SKM-1 treated with dmso at 0.1 percent for 144 hours (cell line): ENCODE measurements around the gene MLLT10.
A peak's percentile ranks its signal among the peaks of the same experiment; 100 is the strongest.
"Not testable (repeated sequence)": the region's sequence is repeated elsewhere in the genome, so short reads cannot be mapped to it uniquely, and the experiment has no call there.

Source experiments
- DNase-seq: peaks from one replicate; lab custom pipeline; 2025; ENCODE audit not compliant: unreplicated experiment; lab: John Stamatoyannopoulos, UW

The MLLT10 gene

DNA sequence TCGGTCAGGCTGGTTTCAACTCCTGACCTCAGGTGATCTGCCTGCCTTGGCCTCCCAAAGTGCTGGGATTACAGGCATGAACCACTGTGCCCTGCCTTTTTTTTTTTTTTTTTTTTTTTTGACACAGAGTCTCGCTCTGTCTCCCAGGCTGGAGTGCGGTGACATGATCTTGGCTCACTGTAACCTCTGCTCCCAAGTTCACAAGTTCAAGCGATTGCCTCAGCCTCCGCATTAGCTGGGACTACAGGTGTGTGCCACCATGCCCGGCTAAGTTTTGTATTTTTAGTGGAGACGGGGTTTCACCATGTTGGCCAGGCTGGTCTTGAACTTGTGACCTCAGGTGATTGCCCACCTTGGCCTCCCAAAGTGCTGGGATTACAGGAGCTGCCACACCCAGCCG is 94.6 kb downstream of the MLLT10 start:
- not testable (repeated sequence) for DNase-seq

GRCh38 chr10:21634599-21635365 is 100.8 kb downstream of the MLLT10 start:
- DNase-seq, result no peak

DNA sequence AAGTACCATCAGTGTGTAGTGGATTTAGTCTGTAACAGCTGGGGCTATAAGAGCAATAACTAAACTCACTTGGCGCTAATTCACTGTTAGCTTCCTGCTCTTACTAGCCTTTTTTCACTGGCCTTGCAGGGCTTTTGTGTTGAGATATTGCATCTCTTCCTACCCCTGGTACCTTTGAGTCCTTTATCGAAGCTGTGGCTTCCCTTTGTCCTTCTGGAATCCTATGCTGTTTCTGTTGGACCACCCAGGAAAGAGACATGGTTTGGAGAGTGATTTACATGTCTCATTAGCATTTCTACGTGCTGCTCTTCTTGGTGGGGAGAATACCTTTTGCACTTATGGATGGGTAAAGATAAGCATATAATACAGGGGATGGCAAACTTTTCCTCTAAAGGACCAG is 103.8 kb downstream of the MLLT10 start:
- no peak for DNase-seq

- no peak for DNase-seq
Observed at GRCh38 chr10:21638681-21639080, 104.6 kb downstream of the MLLT10 start.

DNA sequence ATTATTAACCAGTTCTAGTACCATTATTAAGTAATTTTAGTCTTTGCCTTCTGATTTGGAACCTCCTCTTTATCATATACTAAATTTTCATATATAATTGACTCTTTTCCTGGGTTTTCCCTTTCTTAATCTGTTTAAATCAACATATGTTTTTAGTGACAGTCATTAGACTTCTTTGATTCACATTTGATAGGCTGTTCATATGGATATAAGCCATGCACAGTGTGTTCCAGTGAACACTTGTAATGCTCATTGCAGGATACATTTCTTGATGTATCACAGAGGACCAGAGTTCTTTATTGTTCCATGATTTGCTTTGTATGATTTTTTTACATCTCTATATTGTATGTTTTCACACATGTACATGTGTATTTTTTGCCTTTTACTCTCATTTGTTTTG is 114.0 kb downstream of the MLLT10 start:
- no peak for DNase-seq

GRCh38 chr10:21649454-21649872 is 115.4 kb downstream of the MLLT10 start:
- DNase-seq, result no peak

GRCh38 chr10:21650353-21650752 is 116.3 kb downstream of the MLLT10 start:
- DNase-seq, result no peak

GRCh38 chr10:21655236-21655635 is 121.2 kb downstream of the MLLT10 start:
- no peak for DNase-seq

DNA sequence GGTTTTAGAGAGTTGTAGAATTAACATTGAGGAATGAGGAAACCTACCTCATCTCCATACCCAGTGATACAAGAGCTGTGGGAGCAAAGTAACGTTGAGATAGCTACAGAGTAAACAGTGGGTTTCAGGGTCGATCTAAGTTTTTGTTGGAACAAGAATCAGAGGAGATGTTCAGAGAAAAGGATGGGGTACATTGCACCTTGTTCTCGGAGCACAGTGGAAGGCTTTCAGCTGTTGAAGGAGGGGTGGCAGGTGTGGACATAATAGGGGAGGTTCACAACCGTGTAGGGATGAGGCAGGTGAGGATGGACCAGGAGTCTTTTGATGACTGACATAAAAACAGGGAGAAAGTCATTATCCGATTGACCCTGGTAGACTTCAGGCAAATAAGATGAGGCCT is 121.7 kb downstream of the MLLT10 start:
- no peak for DNase-seq

GRCh38 chr10:21661087-21661486 is 127.1 kb downstream of the MLLT10 start:
- DNase-seq, result no peak

DNA sequence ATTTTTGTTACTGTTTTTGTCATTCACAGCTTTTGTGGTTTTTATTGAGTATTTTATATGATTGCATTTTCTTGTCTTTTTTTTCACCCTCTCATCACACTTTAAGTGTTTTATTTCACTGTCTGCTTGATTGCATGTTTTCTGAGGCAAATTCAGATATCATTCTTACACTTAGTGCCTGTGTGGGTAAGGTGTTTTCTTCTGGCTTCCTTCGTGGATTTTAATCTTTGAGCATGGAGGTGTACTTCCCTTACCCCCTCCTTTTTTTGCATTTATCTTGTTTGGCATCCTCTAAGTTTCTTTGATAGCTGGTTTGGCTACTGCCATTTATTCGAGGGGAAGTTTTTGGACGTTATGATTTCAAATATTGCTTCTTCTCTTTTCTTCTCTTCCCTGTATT is 127.9 kb downstream of the MLLT10 start:
- no peak for DNase-seq

DNA sequence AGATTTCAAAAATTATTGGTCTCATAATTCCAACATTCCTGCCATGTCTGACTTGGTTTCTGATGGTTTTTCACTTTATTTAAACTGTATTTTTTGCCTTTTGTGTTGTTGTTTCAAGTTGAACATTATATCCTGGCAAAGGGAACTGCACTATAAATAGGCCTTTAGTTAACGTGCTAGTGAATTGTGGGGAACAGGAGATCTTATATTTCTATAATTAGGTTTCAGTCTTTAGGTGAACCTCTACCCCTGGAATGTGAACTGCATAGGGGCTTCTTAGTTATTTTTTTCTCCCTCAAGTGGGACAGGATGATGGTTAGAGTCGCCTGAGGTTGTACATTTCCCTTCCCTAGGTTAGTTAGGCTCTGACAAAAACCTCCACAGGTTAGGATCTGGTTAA is 128.6 kb downstream of the MLLT10 start:
- no peak for DNase-seq

DNA sequence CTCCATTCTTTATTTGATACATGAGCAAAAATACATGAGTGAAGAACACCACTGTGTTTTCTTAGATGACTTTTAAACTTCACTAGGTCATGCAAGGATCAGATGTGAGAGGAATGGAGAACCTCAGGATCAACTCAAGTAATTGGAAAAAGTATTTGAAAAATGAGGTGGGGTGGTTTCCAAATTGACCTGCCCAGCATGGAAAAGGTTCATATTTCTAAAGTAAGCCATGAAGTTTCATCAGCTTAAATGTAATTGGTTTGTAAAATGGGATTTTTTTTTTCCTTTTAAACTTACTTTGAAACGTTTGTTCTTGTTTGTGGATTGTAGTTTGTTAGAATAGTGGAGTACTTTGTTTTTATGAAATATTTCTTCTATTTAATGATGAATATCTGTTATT is 134.8 kb downstream of the MLLT10 start:
- DNase-seq, result no peak

GRCh38 chr10:21670391-21670790 is 136.4 kb downstream of the MLLT10 start:
- DNase-seq, result no peak

DNA sequence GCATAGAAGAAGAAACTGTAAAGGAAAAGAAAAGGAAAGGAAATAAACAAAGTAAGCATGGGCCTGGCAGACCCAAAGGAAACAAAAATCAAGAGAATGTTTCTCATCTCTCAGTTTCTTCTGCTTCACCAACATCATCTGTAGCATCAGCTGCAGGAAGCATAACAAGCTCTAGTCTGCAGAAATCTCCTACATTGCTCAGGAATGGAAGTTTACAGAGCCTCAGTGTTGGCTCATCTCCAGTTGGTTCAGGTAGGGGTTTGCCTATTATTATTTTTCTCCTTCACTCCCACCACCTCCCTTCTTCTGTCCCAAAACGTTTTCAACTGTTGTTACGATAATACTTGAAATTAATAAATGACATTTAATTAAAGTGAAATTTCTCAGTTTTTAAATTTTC is 139.6 kb downstream of the MLLT10 start:
- no peak for DNase-seq

GRCh38 chr10:21675157-21675796 is 141.2 kb downstream of the MLLT10 start:
- DNase-seq, result peak; percentile 3

DNA sequence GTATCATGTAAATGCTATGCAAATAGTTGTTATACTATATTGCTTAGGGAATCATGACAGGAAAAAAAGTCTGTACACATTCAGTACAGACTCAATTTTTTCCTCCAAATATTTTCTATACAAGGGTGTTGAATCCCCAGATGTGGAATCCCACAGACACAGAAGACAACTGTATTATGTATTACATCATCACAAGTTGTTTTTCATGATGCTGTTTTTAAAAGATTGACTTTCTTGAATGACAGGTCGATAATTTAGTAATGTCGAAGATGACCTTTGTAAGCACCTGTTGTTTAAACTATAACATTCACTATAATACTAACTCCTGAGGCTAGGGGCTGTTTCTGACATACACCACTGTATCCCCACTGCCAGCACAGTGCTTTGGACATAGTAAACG is 143.5 kb downstream of the MLLT10 start:
- DNase-seq, result no peak

DNA sequence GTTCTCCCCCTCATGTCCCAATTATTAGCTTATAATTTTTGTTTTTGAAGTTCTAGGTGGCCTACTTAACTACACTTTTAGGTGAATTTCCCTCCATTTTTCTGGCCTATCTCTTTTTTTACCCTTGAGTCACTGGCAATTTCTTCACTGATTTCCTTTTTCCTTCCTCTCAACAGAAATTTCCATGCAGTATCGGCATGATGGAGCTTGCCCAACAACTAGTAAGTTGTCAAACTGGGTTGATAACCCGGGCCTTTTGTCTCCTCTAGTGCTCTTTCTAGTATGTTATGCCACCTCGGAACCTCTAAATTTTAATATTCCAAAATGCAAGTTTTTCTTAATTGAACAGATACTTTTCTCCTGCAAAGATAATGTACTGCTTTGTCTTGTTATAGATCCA is 147.1 kb downstream of the MLLT10 start:
- no peak for DNase-seq

- no peak for DNase-seq
Observed at GRCh38 chr10:21687266-21688008, 153.4 kb downstream of the MLLT10 start.

DNA sequence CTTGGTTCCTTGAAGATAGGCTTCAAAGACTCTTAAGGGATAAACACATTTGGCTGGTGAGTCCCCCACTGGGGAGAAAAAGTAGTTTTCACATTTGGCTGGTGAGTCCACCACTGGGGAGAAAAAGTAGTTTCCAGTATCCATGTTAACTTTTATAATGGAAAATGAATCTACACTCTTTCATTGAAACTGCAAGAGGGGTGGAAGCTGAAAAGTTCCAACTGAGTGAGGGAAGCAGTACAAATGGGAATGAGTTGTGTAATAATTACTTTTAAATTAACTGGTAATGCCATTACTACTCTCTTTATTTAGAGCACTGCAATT is 153.9 kb downstream of the MLLT10 start:
- no peak for DNase-seq

DNA sequence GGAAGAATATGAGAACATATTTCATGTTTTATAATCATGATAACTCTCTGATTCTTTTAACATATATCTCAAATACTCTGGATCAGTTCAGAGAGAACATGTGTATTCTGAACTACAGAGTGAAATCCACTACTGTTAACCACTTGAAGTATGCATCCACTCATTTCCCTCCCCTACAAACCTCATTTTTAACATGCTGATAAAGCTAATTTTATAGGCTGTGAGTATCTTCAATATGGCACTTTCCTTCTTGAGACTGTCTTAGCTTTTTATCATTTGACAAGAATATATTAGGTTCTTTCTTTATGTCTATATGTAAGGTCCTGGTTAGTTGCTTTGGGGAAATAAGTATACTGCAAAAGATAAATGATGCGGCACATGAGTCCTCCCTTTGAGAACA is 154.8 kb downstream of the MLLT10 start:
- no peak for DNase-seq

DNA sequence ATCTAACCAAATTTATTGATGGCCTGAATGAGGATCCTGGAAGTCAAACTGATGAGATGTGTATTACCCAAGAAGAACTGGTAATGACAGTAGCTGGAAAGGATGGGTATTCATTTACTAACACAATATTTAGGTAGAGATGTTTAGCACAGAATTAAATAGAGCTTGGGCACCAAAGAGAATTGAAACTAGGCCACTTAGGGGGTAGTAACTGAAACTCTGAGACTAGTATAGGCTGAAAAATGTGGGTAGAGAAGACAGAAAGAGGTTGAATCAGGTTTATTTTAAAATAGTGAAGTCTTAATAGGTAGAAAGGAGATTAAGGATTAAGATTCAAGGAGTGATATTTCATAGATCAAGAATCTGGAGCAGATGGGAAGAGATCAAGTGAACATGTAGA is 155.8 kb downstream of the MLLT10 start:
- DNase-seq, result no peak
